SK-N-SH treated with all-trans-retinoic acid at 6 μM for 48 hours (cell line): ENCODE results near the gene TMEM132A.

Source experiments
- ATAC-seq: fragments of 200-7000 bp; cut with Tn5 transposase; 3 replicates; pipeline ENCODE4 v1.9.1; 2020; ENCODE audit warnings: mild to moderate bottlenecking, moderate library complexity
- ARNTL ChIP-seq: fragments of 450-650 bp; formaldehyde crosslinking; IDR thresholded peaks from 2 replicates; pipeline ENCODE4 v1.5.0; 2020; ENCODE audit warnings: low read depth, mild to moderate bottlenecking, moderate library complexity, borderline replicate concordance
- BACH2 ChIP-seq: fragments of 250-450 bp; sonication (Bioruptor Pico); IDR thresholded peaks from 2 replicates; pipeline ENCODE4 v1.9.0; 2021; ENCODE audit warnings: mild to moderate bottlenecking, borderline replicate concordance
- CREB5 ChIP-seq: fragments of 250-450 bp; sonication (Bioruptor Pico); IDR thresholded peaks from 2 replicates; pipeline ENCODE4 v1.5.1; 2020; ENCODE audit warnings: low read depth, mild to moderate bottlenecking, moderate library complexity
- CSDC2 ChIP-seq: fragments of 250-450 bp; sonication (Bioruptor Pico); IDR thresholded peaks from 2 replicates; pipeline ENCODE4 v1.5.0; 2020; ENCODE audit warnings: mild to moderate bottlenecking, moderate library complexity
- CSRNP3 ChIP-seq: fragments of 250-450 bp; sonication (Bioruptor Pico); IDR thresholded peaks from 2 replicates; pipeline ENCODE4 v1.5.1; 2021; ENCODE audit warnings: mild to moderate bottlenecking, moderate library complexity
- ESRRG ChIP-seq: fragments of 250-450 bp; sonication (Bioruptor Pico); IDR thresholded peaks from 2 replicates; pipeline ENCODE4 v1.6.1; 2021; ENCODE audit warnings: mild to moderate bottlenecking
- ISL1 ChIP-seq: fragments of 250-450 bp; sonication (Bioruptor Pico); IDR thresholded peaks from 2 replicates; pipeline ENCODE4 v2.1.2; 2022; ENCODE audit warnings: mild to moderate bottlenecking, moderate library complexity
- OSR1 ChIP-seq: fragments of 250-450 bp; sonication (Bioruptor Pico); IDR thresholded peaks from 2 replicates; pipeline ENCODE4 v1.8.0; 2022; ENCODE audit warnings: moderate library complexity, mild to moderate bottlenecking, inconsistent platforms
- PATZ1 ChIP-seq: fragments of 250-450 bp; sonication (Bioruptor Pico); IDR thresholded peaks from 2 replicates; pipeline ENCODE4 v1.8.0; 2020; ENCODE audit warnings: mild to moderate bottlenecking, moderate library complexity, borderline replicate concordance
- PPARA ChIP-seq: fragments of 250-450 bp; sonication (Bioruptor Pico); IDR thresholded peaks from 2 replicates; pipeline ENCODE4 v1.5.0; 2020; ENCODE audit warnings: mild to moderate bottlenecking, borderline replicate concordance
- RARB ChIP-seq: fragments of 250-450 bp; sonication (Bioruptor Pico); IDR thresholded peaks from 2 replicates; pipeline ENCODE4 v1.8.0; 2021; ENCODE audit warnings: mild to moderate bottlenecking, moderate library complexity
- SNAI2 ChIP-seq: fragments of 250-450 bp; sonication (Bioruptor Pico); IDR thresholded peaks from 2 replicates; pipeline ENCODE4 v1.5.0; 2020; ENCODE audit warnings: mild to moderate bottlenecking, moderate library complexity
- TOX ChIP-seq: fragments of 250-450 bp; sonication (Bioruptor Pico); IDR thresholded peaks from 2 replicates; pipeline ENCODE4 v1.8.0; 2021; ENCODE audit warnings: mild to moderate bottlenecking, moderate library complexity, borderline replicate concordance
- ZC3H10 ChIP-seq: fragments of 250-450 bp; sonication (Bioruptor Pico); IDR thresholded peaks from 2 replicates; pipeline ENCODE4 v1.5.1; 2021; ENCODE audit warnings: mild to moderate bottlenecking, moderate library complexity
- ZFP30 ChIP-seq: fragments of 450-650 bp; formaldehyde crosslinking; IDR thresholded peaks from 2 replicates; pipeline ENCODE4 v1.5.0; 2022; ENCODE audit warnings: mild to moderate bottlenecking, moderate library complexity
- ZNF565 ChIP-seq: fragments of 450-650 bp; formaldehyde crosslinking; conservative IDR thresholded peaks from 2 replicates; pipeline ENCODE4 v1.5.0; 2020; ENCODE audit warnings: low read depth, mild to moderate bottlenecking, moderate library complexity
- ZNF8 ChIP-seq: fragments of 450-650 bp; formaldehyde crosslinking; IDR thresholded peaks from 2 replicates; pipeline ENCODE4 v1.5.0; 2020; ENCODE audit warnings: mild to moderate bottlenecking, moderate library complexity
- TF ChIP-seq, protein P1 (sequence below): fragments of 250-450 bp; sonication (Bioruptor Pico); IDR thresholded peaks from 2 replicates; pipeline ENCODE4 v1.8.0; 2021; ENCODE audit warnings: low read depth, mild to moderate bottlenecking, moderate library complexity, borderline replicate concordance
- TF ChIP-seq, protein P2 (sequence below): fragments of 250-450 bp; sonication (Bioruptor Pico); IDR thresholded peaks from 2 replicates; pipeline ENCODE4 v1.5.0; 2020; ENCODE audit warnings: mild to moderate bottlenecking, moderate library complexity

Gene TMEM132A

DNA sequence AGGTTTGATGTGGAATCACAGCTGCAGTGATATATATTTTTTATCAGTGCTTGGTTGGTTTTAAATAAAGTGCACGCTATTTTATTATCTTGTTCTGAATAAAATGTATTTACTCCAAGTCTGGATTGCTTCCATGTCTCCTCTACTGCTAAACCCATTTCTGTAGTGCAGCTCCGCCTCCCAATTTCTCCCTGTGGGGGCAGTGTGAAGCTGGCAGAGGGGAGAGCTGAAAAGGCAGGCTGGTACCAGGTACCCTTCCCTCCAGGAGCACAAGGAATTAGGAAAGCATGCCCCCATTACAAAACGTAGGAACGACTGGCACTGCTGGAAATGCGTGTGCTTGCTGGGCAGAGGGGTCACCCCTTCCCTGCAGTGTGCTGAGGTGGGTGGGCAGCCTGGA is 934 bp upstream of the TMEM132A start (continued):
- TF ChIP-seq CREB5 (CRISPR knock-in tag) (no peak), ZNF8 (CRISPR knock-in tag) (no peak), SNAI2 (CRISPR knock-in tag) (no peak), BACH2 (CRISPR knock-in tag) (no peak), ESRRG (no peak)

DNA sequence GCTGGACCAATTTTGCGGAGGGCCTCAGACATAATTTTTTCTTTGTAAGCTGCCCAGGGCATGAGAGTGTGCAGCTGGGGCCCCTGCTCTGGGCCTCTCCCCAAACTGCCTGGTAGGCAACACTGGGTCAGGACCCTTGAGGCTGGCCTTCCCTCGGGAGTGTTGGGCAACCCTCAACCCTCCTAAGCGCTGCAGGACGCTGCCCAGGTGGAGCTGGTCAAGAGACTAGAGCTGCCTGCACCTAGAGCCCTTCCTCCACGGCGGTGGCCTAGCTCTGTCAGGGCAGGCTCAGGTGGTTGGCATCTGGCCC is 505 bp upstream of the TMEM132A start:
- TF ChIP-seq ISL1 (no peak), BACH2 (CRISPR knock-in tag) (no peak), CSRNP3 (no peak), ARNTL (no peak), SNAI2 (CRISPR knock-in tag) (no peak), ZNF565 (CRISPR knock-in tag) (no peak), ZC3H10 (no peak), CSDC2 (no peak), OSR1 (CRISPR knock-in tag) (no peak), PATZ1 (no peak), ZFP30 (CRISPR knock-in tag) (no peak), TOX (CRISPR knock-in tag) (no peak), PPARA (CRISPR knock-in tag) (no peak), ESRRG (no peak), RARB (CRISPR knock-in tag) (no peak)
- TF ChIP-seq, protein P1, sequence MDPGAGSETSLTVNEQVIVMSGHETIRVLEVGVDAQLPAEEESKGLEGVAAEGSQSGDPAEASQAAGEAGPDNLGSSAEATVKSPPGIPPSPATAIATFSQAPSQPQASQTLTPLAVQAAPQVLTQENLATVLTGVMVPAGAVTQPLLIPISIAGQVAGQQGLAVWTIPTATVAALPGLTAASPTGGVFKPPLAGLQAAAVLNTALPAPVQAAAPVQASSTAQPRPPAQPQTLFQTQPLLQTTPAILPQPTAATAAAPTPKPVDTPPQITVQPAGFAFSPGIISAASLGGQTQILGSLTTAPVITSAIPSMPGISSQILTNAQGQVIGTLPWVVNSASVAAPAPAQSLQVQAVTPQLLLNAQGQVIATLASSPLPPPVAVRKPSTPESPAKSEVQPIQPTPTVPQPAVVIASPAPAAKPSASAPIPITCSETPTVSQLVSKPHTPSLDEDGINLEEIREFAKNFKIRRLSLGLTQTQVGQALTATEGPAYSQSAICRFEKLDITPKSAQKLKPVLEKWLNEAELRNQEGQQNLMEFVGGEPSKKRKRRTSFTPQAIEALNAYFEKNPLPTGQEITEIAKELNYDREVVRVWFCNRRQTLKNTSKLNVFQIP (CRISPR knock-in tag): no peak
- TF ChIP-seq, protein P2, sequence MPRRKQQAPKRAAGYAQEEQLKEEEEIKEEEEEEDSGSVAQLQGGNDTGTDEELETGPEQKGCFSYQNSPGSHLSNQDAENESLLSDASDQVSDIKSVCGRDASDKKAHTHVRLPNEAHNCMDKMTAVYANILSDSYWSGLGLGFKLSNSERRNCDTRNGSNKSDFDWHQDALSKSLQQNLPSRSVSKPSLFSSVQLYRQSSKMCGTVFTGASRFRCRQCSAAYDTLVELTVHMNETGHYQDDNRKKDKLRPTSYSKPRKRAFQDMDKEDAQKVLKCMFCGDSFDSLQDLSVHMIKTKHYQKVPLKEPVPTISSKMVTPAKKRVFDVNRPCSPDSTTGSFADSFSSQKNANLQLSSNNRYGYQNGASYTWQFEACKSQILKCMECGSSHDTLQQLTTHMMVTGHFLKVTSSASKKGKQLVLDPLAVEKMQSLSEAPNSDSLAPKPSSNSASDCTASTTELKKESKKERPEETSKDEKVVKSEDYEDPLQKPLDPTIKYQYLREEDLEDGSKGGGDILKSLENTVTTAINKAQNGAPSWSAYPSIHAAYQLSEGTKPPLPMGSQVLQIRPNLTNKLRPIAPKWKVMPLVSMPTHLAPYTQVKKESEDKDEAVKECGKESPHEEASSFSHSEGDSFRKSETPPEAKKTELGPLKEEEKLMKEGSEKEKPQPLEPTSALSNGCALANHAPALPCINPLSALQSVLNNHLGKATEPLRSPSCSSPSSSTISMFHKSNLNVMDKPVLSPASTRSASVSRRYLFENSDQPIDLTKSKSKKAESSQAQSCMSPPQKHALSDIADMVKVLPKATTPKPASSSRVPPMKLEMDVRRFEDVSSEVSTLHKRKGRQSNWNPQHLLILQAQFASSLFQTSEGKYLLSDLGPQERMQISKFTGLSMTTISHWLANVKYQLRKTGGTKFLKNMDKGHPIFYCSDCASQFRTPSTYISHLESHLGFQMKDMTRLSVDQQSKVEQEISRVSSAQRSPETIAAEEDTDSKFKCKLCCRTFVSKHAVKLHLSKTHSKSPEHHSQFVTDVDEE (CRISPR knock-in tag): no peak
- ATAC-seq: peak; percentile 19

- TF ChIP-seq ZC3H10 (no peak), SNAI2 (CRISPR knock-in tag) (no peak), CSDC2 (no peak), ZFP30 (CRISPR knock-in tag) (no peak), ZNF565 (CRISPR knock-in tag) (no peak), ISL1 (no peak), CSRNP3 (no peak), RARB (CRISPR knock-in tag) (no peak), CREB5 (CRISPR knock-in tag) (no peak)
- TF ChIP-seq, all 23 proteins: peak for 0
- ATAC-seq: peak; percentile 46
Measured at GRCh38 chr11:60924906-60925853, 920 bp downstream of the TMEM132A start.
